ENCODE data around the gene DUSP1.
"Not testable (repeated sequence)": the region's sequence is repeated elsewhere in the genome, so short reads cannot be mapped to it uniquely, and the experiment has no call there.

The DUSP1 gene, protein sequence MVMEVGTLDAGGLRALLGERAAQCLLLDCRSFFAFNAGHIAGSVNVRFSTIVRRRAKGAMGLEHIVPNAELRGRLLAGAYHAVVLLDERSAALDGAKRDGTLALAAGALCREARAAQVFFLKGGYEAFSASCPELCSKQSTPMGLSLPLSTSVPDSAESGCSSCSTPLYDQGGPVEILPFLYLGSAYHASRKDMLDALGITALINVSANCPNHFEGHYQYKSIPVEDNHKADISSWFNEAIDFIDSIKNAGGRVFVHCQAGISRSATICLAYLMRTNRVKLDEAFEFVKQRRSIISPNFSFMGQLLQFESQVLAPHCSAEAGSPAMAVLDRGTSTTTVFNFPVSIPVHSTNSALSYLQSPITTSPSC
- total RNA-seq = 51.8 to 2,996 reads per million in 2 donors

- DNase-seq = peak; percentile 99
These were observed at the start of gene DUSP1 for GRCh38 chr5:172770675-172771438. Gene DUSP1, minus strand, starts transcription at chr5:172771195. Its CDS starts 243 bp downstream, at chr5:172770952.

DNA sequence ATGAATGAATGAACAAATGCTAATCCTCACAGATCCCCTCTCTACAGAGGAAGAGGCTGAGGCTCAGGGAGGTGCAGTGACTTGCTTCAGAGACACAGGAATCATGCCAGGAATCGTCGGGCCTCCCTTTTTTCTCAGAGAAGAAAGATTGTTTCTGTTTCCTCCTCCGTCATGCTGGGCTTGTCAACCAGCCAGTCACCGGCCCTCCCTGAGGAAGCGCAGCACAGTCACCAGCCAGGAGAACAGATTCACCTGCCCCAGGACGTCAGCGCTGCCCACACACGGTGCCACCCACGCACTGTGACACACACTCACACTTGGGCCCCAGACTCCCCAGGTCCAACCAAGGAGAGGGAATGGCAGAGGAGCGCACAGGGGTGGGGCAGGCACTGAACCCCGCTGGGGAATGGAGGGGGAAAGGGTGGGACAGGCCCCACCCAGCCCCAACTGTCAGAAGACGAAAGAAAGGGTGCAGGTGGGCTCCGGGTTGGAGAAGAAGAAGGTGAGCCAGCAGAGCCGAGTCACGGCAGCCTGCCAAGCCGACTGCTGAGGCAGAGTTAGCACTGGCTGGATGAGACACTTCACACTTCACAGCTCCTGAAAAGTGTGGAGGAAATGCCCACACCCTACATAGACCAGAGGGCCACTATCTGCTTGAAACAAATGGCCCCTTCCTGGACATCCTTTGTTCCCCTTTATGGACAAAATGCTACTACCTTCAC lies 49.2 kb upstream of the DUSP1 start:
- DNase-seq = no peak

DNA sequence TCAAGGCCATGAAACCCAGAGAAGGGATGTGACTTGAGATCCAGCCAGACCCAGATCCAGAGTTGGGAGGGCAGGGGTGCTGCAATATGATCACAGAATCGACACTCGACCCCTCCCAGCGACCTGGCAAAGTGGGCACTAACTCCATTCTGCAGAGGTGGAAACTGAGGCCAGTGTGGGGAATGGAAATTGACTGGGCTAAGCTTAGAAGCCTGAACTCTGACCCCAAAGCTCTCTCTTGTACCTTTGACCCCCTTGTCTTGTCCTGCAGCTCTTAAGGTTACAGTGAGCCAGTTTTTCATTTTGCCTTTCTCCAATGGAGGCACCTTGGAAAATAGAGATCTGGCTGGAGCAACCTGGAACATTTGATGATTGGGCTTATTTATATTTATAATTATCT lies 48.6 kb upstream of the DUSP1 start:
- DNase-seq = no peak

- DNase-seq = no peak
These were observed 47.1 kb upstream of the DUSP1 start for GRCh38 chr5:172818081-172818480.

GRCh38 chr5:172817664-172818063 lies 46.7 kb upstream of the DUSP1 start:
- DNase-seq = no peak

DNA sequence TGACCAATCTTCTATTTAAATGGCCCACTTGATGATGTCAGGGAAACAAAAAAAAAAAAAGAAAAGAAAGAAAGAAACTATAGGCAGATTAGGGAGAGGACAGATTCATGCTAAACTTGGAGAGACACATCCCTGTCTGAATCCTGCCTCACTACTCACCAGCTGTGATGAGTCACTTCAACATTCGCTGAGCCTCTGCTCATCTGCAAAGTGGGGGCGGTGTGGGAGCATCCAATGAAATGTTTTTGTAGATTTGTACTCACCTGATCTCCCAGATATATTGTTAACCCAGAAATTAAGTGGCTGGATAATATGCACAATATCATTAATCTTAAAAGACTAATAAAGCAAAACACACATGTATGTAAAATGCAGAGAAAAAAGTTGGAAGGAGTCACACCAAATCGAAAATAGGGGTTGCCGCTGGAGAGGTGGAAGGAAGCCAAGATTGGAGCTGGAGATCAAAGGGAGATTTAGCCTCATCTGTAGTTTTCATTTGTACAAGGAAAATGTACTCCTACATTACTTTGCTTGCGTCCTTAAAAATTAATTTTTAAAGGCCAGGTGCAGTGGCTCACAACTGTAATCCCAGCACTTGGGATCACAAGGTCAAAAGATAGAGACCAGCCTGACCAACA lies 46.0 kb upstream of the DUSP1 start:
- no peak for DNase-seq

- no peak for DNase-seq
These were observed 44.6 kb upstream of the DUSP1 start for GRCh38 chr5:172815631-172816030.

- DNase-seq = not testable (repeated sequence)
These were observed 40.0 kb upstream of the DUSP1 start for GRCh38 chr5:172810996-172811395.

DNA sequence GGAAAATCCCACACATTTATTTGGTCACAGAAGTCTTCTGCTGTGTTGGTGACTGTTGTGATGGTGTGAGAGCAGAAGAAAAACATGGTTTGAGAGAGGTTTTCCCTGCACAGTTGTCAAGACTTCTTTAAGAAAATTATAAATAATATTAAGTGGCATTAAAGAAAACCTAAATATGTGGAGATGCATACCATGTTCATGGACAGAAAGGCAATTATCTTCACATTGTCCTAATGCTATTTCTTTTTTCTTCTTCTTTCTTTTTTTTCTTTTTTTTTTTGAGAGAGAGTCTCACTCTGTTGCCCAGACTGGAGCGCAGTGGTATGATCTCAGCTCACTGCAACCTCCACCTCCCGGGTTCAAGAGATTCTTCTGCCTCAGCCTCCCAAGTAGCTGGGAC lies 38.8 kb upstream of the DUSP1 start:
- no peak for DNase-seq

- no peak for DNase-seq
These were observed 36.8 kb upstream of the DUSP1 start for GRCh38 chr5:172807766-172808311.

GRCh38 chr5:172806897-172807672 lies 36.1 kb upstream of the DUSP1 start:
- peak; percentile 73 for DNase-seq

DNA sequence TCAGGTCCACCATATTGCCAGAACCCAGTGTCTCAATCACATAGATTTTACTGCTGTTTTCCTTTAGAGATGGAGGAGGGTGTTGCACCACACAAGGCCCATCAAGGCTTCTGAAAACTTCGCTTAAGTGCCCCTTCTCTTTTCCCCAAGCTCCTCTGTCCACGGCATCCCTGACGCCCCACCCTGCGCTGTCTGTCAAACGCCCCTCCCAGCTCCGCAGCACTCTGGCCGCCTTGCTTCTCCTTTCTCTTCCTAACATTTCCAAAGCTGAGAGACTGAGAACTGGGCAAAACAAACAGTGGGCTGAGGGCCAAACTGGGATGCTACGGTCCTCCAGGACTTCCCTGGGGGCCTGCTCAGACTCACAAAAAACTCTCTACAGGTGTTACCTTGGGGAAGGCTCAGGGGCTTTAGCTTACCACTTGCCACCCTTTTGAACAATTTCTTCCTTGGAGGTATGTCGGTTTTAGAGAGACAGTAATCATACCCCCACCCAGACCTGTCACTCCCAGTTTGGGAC lies 34.8 kb upstream of the DUSP1 start:
- DNase-seq = no peak

DNA sequence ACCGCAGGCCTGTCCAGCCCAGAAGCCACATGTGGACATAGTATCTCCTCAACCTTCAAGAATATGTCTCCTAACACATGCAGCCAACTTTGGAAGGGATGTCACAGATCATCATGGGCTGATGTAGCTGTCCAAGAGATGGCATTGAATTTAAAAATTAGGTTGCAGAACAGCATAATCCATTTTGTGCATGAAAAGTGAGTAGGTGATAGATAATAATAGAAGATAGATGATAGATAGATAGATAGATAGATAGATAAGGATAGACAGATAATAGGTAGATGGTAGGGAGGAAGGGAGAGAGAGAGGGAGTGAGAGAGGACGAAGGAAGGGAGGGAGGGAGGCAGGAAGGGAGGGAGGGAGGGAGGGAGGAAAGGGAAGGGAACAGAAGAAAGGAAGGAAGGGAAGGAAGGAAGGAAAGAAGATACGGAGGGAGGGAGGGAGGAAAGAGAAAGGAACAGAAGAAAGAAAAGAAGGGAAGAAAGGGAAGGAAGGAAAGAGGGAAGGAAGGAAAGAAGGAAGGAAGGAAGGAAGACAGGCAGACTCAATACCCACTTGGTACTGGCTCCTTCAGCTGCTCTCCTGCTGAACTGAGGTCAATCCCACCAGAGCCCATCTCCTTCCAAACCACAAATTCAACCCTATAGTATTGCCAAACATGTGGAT lies 34.2 kb upstream of the DUSP1 start:
- DNase-seq = no peak

DNA sequence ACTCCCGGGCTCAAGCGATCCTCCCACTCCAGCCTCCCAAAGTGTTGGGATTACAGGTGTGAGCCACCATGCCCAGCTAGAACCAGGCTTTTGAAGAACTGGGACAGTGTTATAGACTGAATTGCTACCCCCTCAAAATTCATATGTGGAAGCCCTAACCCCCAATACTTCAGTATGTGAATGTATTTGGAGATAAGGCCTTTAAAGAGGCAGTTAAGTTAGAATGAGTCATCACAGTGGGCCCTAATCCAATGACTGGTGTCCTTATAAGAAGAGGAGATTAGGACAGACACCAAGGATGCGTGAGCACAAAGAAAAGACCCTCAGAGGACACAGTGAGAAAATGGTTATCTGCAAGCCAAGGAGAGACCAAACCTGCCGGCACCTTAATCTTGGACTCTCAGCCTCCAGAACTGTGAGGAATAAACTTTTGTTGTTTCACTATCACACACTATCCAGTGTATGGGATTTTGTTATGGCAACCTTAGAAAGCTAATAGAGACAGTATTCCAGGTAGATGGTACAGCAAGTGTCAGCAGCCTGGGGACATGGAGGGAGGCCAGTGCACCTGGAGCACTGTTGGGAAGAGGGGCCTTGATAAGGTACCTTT lies 31.7 kb upstream of the DUSP1 start:
- DNase-seq = no peak

GRCh38 chr5:172802112-172802511 lies 31.1 kb upstream of the DUSP1 start:
- no peak for DNase-seq

- no peak for DNase-seq
These were observed 30.2 kb upstream of the DUSP1 start for GRCh38 chr5:172801179-172801671.

GRCh38 chr5:172800088-172800551 lies 29.1 kb upstream of the DUSP1 start:
- DNase-seq = no peak

DNA sequence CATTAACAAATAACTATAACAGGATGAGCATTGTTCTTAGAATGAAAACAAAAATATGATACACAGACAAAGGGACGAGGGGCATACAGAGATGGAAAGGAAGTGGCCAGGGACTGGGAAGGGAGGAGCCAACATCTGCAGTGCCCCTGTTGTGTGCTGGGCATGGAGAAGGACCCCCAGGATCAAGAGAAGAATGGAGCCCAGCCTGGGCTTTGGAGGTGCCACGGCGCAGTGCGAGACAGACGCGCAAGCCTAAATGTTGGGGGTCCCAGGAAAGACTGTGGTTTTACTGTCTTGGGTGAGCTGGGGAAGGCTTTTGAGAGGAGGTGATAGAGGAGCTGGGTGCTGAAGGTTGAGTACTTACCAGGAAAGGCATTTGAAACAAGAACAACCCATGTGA lies 28.4 kb upstream of the DUSP1 start:
- no peak for DNase-seq

GRCh38 chr5:172798422-172799215 lies 27.6 kb upstream of the DUSP1 start:
- DNase-seq = no peak

Measured in T-helper 9 cell (primary cell).